GM12892 (cell line): ENCODE results near the gene CAMK2B.

Source experiments
- POLR2AphosphoS5 ChIP-seq: IDR thresholded peaks from 2 replicates; pipeline ENCODE4 v1.6.1; 2011; ENCODE audit warnings: low read depth, low read length, control low read depth
- TAF1 ChIP-seq: IDR thresholded peaks from 2 replicates; pipeline ENCODE4 v1.6.1; 2011; ENCODE audit warnings: low read depth, mild to moderate bottlenecking, control low read depth, low read length, borderline replicate concordance

GRCh38 chr7:44186736-44187135 lies 138.7 kb downstream of the CAMK2B start:
- TF ChIP-seq POLR2AphosphoS5 (no peak), TAF1 (no peak)
